NCI-H748 treated with DMSO at 0.1 percent for 48 hours (cell line): ENCODE measurements around the gene ANTXR1.
"Not testable (repeated sequence)": the region's sequence is repeated elsewhere in the genome, so short reads cannot be mapped to it uniquely, and the experiment has no call there.

Source experiments
- DNase-seq: peaks from one replicate; lab custom pipeline; 2025; lab: John Stamatoyannopoulos, UW

ANTXR1 gene

GRCh38 chr2:69238449-69239031 lies 225.6 kb downstream of the ANTXR1 start:
- DNase-seq, result no peak

DNA sequence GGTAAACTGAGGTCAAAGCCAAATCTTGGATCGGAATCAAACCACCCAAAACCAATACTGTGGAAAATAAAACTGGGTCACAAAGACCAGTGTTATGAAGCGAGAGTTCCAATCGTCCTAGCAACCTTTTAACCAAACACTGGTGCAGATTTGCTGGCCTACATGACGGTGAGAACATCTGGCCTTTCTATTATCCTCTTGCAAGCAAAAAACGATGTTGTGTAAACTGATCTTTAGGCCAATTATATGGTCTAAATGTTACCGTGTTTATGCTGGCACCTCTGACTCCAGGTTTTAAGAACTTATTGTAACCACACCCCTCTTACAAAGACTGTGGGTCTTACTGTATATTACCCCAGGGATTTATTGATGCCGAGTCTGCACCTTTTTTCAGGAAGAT lies 228.1 kb downstream of the ANTXR1 start:
- DNase-seq, result peak; percentile 73

DNA sequence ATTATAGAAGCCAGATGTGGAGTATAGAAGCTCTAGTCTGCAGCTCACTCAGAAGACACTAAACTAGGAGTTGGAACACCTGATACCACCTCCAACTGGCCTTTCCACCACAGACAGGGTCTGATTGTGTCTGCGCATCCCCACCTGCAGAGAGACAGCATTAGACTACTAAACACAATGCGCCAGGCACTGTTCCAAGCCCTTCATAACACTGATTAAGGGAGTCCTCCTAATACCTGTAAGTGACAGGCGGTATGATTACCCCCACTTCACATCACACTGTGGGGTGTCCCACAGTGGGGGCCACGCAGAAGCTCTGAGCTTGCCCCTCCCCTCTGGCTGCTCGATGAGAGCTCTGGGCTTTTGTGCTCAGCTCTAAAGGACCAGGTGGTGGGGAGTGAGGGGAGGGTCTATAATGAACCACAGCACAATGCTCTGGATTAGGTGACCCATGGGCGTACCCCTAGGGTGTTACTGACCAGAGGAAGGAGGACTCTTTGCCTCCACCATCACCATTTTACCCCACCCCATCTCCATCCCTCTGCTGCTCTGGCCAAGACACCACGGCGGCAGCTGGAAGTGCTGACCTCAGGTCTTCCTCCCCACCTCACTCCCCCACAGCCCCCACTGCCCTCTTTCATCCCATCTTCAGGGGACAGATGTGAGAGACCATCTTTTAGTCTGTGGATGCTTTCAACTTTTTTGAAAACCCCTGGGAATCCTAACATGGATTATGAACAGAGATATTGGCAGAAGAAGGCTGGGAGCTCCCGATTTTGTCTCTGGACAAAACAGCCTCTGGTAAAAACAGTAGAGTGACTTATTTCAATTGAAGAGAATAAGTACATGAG lies 228.9 kb downstream of the ANTXR1 start:
- peak; percentile 73 for DNase-seq

GRCh38 chr2:69242651-69243051 lies 229.7 kb downstream of the ANTXR1 start:
- DNase-seq, result no peak

DNA sequence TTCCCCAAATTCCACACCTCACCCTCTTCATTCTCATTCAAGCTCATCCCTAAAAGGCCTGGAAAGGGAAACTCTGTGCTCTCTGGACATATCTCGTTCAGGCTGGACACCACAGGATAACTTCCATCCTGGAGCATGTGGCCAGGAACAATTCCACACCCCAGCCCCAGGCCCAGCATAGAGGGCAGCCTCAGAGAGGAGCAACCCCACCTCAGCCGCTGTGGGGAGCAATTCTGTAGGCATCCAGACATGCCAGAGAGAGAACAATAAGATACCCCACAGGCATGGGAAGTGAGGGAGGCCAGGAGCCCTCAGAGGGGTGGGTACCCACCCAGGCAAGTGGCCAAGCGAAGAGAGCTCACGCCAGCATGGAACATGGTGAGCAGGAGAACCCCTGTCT lies 230.7 kb downstream of the ANTXR1 start:
- no peak for DNase-seq

DNA sequence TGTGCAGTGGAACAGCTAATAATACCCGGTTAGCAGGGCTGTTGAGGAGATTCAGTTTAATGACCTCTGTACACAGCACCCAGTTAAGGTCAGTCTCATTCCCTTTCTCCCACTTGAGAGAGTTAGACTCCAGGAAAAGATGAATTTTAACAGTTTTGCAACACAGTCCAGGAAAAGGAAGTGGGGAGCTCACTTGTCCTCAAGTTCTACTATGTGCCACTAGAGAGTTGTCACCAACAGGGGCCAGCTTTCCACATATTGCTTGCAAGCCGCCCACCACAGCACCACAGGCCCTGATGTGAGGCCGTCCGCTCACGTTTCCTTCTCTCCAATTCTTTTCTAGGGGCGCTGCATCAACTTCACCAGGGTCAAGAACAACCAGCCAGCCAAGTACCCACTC lies 231.9 kb downstream of the ANTXR1 start:
- no peak for DNase-seq

DNA sequence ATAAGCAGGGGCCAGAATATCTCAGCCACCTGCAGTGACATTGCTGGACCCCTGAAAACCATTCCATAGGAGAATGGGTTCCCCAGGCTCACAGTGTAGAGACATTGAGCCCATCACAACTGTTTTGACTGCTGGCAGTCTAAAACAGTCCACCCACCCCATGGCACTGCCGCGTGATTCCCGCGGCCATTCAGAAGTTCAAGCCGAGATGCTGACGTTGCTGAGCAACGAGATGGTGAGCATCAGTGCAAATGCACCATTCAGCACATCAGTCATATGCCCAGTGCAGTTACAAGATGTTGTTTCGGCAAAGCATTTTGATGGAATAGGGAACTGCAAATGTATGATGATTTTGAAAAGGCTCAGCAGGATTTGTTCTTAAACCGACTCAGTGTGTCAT lies 234.6 kb downstream of the ANTXR1 start:
- DNase-seq, result no peak

GRCh38 chr2:69248232-69248631 lies 235.3 kb downstream of the ANTXR1 start:
- no peak for DNase-seq

DNA sequence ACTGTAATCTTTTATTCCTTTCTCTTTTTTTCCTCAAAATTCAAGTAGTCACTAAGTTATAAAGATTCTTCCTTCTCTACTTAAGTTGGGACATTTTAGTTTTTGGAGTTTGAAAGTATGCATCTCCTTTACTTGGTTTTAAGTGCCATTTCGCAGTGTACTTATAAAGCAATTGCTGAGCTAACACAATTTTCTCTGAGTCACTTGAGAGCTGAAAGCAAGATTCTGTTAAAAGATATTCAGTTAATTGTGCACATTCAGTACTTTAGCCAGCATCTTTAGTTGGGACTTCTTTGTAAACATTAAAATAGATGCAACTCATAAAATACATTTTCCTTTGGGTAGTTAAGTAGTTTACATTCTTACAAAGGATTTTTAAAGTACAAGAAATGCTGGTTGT lies 238.0 kb downstream of the ANTXR1 start:
- no peak for DNase-seq

DNA sequence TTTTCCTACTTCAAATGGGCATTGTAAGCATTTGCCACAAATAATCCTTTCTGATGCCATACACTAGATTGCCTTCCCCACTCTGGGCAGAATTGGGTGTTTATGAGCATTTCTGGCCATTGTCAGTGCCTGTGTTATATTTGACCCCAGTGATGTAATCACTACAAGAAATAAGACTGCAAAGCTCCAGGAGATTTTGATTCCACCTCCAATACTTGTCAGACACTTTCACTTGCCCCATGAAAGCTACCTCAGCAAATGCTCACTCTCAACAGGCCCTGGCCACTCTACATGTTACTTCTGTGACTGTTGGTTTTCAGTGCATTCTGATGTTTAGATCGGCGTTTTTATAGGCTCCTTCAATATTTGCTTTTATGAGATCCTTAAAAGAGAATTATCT lies 239.0 kb downstream of the ANTXR1 start:
- no peak for DNase-seq

DNA sequence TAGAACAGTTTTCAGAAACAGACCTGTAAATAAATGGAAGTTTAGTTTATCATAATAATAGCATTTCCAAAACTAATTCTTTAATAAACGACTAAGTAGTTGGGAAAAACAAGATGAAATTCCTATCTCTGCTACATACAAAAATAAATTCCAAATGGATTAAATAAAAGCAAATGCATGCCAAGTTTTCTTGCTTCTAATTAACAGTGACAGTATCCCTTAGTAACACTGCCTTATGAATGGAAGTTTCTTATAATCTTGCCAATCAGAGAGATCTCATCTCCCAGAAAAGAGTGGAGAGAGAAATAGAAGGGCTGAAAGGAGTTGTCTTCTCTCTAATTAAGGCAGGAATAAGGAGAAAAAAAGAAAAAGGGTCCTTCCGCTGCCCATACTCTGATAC lies 240.1 kb downstream of the ANTXR1 start:
- DNase-seq, result no peak

- DNase-seq, result no peak
Observed at GRCh38 chr2:69253611-69254301, 240.8 kb downstream of the ANTXR1 start.

GRCh38 chr2:69255760-69256159 lies 242.8 kb downstream of the ANTXR1 start:
- DNase-seq, result no peak

GRCh38 chr2:69259994-69260591 lies 247.1 kb downstream of the ANTXR1 start:
- DNase-seq, result not testable (repeated sequence)

DNA sequence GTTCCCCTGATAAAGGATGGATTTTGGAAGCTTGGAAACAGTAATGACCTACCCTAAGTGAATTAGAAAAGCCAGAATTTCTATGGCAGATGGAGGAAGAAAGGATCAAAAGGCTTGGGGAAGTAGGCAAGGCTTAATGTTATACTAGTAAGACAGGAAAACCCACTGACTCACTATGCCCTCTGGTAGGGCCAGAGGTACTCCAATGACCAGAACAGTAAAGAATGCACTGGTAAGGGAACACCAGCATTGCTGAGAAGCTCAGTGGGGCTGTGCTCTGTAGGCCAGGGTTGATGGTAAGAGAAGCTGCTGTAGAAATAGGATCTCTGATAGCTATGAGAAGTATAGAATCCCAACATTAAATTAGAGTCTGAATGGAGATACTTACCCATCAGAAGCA lies 247.7 kb downstream of the ANTXR1 start:
- no peak for DNase-seq

DNA sequence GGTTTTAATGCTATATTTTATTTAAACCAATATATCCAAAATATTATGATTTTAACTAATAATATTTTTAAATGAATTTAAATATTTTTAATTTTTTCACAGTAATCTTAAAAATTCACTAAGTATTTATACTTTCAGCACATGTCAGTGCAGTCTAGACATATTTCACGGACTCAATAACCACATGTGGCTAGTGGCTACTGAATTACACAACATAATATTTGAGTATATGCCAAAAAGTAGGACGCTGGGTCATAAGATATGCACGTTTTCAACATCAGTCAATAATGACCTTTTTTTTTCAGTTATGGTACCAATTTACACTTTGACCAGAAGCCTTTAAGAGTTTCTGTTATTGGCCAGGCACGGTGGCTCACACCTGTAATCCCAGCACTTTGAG lies 256.4 kb downstream of the ANTXR1 start:
- no peak for DNase-seq

GRCh38 chr2:69271831-69272257 lies 258.9 kb downstream of the ANTXR1 start:
- DNase-seq, result no peak

DNA sequence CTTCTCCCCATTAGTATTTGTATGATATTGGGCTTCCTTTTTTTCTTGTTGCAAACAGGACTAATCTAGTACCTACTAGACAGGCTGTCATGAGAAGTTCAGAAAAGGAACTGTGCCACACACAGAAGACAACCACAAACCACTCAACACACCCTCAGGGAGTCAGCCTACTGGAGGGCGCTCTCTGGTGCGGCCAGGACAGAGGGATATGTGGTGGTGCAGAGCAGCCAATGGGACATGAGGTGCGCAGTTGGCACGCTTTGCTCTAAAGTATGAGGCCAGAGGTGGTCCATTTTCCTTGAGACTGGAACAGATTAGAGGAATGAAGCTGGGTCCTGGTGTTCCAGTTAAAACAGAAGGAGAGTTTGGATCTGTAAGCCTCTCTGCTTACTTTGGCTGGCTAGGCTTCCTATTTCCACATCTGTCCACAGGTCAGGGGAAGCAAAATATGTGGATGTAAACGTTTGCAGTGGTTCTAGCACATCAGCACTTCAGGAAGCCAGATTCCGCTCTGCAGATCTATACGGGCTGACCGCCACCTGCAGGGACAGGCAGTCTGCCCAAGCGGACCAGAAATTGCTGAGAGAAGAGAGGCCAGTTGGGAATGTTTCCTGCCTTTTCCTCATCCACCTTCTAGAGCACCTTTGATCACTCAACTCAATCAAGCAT lies 260.0 kb downstream of the ANTXR1 start:
- DNase-seq, result no peak

DNA sequence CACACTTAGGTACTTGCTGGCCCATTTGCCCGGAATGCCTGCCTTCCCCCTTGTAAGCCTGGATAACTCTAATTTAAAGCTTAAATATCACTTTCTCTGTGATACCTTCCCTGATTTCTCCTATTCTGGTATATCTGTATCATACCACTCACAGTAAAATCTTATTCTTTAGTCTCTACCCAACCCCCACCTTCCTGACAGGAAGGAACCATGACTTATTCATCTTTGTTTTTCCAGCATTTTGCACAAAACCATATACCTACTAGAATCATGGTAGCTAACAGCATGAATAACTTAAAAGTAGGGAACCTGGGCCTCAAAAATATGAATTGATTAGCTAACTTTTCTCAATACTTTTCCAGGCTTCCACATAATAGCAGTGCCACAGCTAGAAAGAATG lies 262.5 kb downstream of the ANTXR1 start:
- DNase-seq, result no peak

GRCh38 chr2:69278366-69278765 lies 265.4 kb downstream of the ANTXR1 start:
- no peak for DNase-seq

GRCh38 chr2:69279211-69279610 lies 266.2 kb downstream of the ANTXR1 start:
- DNase-seq, result no peak
